ENCODE measurements around the gene NCS1. TPM values are rescaled to one million over a fixed set of nuclear protein-coding genes. Genes with fewer than 3 reads are reported as not detected.

Gene NCS1
- total and polyA plus RNA-seq, 8 donors, result 16.7 to 24.9 (median 19.7) TPM

DNA sequence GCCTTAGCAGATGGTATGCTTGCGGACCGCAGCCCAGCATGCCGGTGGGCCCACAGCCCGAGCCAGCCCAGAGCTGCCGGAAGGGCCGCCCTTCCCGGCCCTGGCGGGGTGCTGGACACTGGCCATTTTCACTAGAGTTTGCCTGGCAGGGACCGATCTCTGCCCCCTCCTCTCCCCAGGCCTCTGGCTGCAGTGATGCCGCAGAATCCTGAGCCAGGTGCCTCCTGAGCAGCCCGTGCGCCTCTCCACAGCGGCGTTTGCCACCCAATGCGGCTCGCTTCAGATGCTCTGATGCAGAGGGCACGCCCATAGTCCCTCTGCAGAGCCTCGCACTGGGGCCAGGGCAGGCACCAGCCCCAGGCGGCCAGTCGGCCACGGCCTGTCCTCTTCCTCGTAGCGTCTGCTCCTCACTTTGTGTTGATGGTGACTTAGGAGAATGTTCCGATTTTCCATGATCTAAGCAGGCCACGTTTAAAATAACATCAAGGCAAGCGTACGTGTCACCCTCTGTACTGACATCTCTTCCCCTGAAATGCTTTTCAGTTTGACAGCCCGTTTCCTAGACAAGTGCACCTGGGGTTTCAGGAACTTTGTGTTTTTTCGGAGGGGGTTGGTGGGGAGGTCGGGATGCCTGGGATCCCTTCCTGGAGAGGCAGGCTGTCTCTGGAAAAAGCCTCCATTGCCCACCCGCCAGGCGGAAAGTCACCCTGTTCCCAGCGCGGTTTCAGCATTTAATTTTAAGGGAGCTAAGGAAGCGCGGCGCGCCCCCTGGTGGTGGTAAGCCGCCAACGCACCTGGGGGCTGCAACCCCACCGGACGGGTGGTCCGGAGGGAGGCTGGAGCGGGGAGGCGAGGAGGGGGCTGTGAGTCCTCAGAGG lies 63.6 kb downstream of the NCS1 start:
- no peak overlapping the region for H3K4me3 ChIP-seq
- intact Hi-C loops (cut with DNase I), result loop anchor here (5.0 to 10.0 kb wide), 2 partner anchors 111 to 128 kb away; no protein-coding TSS in a partner anchor
- H3K4me1 ChIP-seq, result peaks cover 0 to 14% of the 10 kb centered on the region in 2 donors
- TF ChIP-seq, protein P1, sequence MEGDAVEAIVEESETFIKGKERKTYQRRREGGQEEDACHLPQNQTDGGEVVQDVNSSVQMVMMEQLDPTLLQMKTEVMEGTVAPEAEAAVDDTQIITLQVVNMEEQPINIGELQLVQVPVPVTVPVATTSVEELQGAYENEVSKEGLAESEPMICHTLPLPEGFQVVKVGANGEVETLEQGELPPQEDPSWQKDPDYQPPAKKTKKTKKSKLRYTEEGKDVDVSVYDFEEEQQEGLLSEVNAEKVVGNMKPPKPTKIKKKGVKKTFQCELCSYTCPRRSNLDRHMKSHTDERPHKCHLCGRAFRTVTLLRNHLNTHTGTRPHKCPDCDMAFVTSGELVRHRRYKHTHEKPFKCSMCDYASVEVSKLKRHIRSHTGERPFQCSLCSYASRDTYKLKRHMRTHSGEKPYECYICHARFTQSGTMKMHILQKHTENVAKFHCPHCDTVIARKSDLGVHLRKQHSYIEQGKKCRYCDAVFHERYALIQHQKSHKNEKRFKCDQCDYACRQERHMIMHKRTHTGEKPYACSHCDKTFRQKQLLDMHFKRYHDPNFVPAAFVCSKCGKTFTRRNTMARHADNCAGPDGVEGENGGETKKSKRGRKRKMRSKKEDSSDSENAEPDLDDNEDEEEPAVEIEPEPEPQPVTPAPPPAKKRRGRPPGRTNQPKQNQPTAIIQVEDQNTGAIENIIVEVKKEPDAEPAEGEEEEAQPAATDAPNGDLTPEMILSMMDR (IDR thresholded peaks at IDR 0.05), result peak; percentile 96 to 99
- ATAC-seq (peak; percentile 53), DNase-seq (peak; percentile 62 to 93 (median 72))
- no peaks in the 10 kb centered on the region for H3K27me3 ChIP-seq
- H3K36me3 ChIP-seq, result no peaks in the 10 kb centered on the region
- H3K27ac ChIP-seq, result no peak overlapping the region
- no peaks in the 10 kb centered on the region for H3K9me3 ChIP-seq

DNA sequence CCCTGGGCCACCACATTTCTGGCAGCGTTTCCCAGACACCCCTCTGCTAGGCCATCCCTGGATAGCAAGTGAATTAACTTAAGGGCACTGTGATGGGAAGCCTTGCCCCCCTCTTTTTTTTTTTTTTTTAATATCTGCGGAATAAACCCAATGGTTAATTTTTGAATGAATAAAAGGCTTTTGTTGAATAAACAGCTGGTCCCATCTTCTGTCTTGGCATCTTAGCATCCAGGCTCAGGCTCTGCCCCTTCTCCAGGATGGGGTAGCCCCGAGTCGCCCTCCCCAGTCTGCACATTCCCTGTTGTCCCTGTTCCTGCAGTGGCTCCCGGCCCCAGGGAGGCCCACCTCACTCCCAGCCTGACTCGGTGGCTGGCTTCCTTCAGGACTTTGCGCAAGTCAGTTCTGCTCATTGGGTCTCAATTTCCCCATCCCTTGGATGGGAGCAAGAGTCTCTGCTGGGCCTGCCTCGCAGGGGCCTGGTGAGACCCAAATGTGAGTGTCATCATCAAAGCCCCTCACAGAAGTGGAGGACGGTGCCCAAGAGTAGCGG lies 64.3 kb downstream of the NCS1 start:
- Histone ChIP-seq H3K27ac (no peak overlapping the region), H3K9me3 (no peaks in the 10 kb centered on the region), H3K4me3 (no peak overlapping the region), H3K4me1 (peaks cover 0 to 14% of the 10 kb centered on the region in 2 donors), H3K36me3 (no peaks in the 10 kb centered on the region), H3K27me3 (no peaks in the 10 kb centered on the region)
- ATAC-seq, result no peak
- intact Hi-C loops (cut with DNase I), result loop anchor here (5.0 to 10.0 kb wide), 2 partner anchors 112 to 129 kb away; no protein-coding TSS in a partner anchor
- TF ChIP-seq, protein P1 (IDR thresholded peaks at IDR 0.05), result peak in 1 of 2 donors; percentile 39
- no peak for DNase-seq

DNA sequence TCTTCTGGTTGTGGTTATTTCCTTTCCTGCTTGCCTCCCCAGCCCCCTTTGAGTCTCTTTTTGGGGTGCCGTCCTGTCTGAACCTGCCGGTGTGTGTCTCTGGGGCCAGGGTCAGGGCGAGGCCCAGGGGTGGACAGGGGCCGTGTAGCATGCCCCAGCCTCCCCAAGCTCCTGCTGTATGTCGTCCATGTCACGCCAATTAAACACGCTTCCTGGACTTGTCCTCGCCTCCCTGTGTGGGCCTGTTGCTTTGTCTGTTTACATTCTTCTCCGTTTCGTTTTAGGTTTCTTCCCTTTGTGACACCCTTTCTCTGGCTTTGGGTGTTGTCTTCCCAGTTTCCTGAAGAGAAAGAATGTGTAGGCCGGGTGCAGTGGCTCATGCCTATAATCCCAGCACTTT lies 64.9 kb downstream of the NCS1 start:
- ATAC-seq (no peak), DNase-seq (no peak)
- TF ChIP-seq, protein P1 (IDR thresholded peaks at IDR 0.05), result no peak
- H3K27ac ChIP-seq, result peak overlapping the region in 1 of 2 donors; percentile 2
- no peaks in the 10 kb centered on the region for H3K36me3 ChIP-seq
- no peaks in the 10 kb centered on the region for H3K9me3 ChIP-seq
- intact Hi-C loops (cut with DNase I), result loop anchor here (5.0 to 10.0 kb wide), 2 partner anchors 112 to 130 kb away; no protein-coding TSS in a partner anchor
- H3K4me3 ChIP-seq, result no peak overlapping the region
- no peaks in the 10 kb centered on the region for H3K27me3 ChIP-seq
- peaks cover 0 to 14% of the 10 kb centered on the region in 2 donors for H3K4me1 ChIP-seq

DNA sequence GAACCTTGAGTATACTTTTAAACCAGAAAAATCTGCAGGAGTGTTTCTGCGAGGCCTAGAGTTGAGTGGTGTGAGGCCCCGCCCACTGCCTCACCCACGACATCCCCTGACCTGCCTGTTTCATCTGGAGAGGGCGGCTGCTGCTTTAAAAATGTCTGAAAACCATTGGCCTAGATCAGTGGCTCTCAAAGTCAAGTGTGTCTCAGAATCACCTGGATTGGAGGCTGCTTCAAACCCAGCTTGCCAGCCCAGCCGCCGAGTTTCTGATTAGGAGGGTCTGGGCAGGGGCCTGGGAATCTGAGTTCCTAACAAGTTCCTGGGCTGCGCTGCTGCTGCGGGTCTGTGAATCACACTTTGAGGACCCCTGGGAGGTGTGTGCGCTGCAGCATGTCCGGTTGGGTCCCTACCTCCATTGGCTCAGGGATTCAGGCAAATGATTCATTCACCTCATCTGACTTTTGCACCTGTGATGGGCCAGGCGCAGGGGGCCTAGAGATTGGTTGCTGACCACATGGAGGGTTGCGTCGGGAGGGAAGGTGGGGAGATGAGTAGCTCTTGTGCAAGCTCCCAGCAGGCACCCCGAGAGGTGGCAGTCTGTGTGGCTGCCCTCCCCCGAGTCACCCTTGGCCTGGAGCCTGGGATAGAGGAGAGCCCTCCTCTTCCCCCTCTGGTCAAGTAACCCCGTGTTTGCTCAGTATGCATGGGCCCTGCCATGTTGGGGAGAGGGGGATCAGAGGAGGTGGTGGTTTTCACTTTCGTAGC lies 65.7 kb downstream of the NCS1 start:
- ATAC-seq (peak; percentile 88), DNase-seq (peak in 2 of 4 donors; percentile 74 to 83)
- no peaks in the 10 kb centered on the region for H3K36me3 ChIP-seq
- no peak overlapping the region for H3K27ac ChIP-seq
- no peaks in the 10 kb centered on the region for H3K27me3 ChIP-seq
- no peak overlapping the region for H3K4me3 ChIP-seq
- no peaks in the 10 kb centered on the region for H3K9me3 ChIP-seq
- H3K4me1 ChIP-seq, result peaks cover 0 to 15% of the 10 kb centered on the region in 2 donors
- intact Hi-C loops (cut with DNase I), result loop anchor here (5.0 to 10.0 kb wide), 2 partner anchors 113 to 131 kb away; no protein-coding TSS in a partner anchor
- TF ChIP-seq, protein P1 (IDR thresholded peaks at IDR 0.05), result no peak
